H1 (cell line): ENCODE data around the gene RPRD2. TPM values are rescaled to one million over a fixed set of nuclear protein-coding genes. Genes with fewer than 3 reads are reported as not detected.
A peak's percentile ranks its signal among the peaks of the same experiment; 100 is the strongest.

Source experiments
- CTCF ChIA-PET: fragments of 300-600 bp; sonication (Branson Sonifier 250); formaldehyde crosslinking; loops from one replicate; lab custom pipeline; 2021; ENCODE audit not compliant: partially characterized antibody; lab: Charles Lee
- POLR2A ChIA-PET: fragments of 300-600 bp; sonication (Branson Sonifier 250); formaldehyde crosslinking; loops from one replicate; lab custom pipeline; 2021; ENCODE audit warnings: inconsistent platforms; ENCODE audit not compliant: partially characterized antibody; lab: Charles Lee
- DNase-seq, 2 experiments: peaks; one replicate each; pipeline versions ENCODE4 v3.0.0 to v3.0.0-alpha.2; 2010 to 2022; ENCODE audit warnings: low spot score in 2 of 2, low read depth in 1 of 2, mixed read lengths in 1 of 2
- FAIRE-seq: peaks from 2 replicates; lab custom pipeline; 2011; peaks lifted over from hg19 to GRCh38; lab: Jason Lieb, UNC
- H2AFZ ChIP-seq: 2 replicates; pipeline ENCODE4 v1.8.1; 2012; ENCODE audit warnings: low read length, inconsistent platforms
- H2AK5ac ChIP-seq: 2 replicates; pipeline ENCODE4 v1.6.1; 2013; ENCODE audit warnings: low read depth, low read length
- H2BK120ac ChIP-seq: replicated peaks from 2 replicates; pipeline ENCODE3; 2013; ENCODE audit warnings: low read depth, low read length, inconsistent platforms
- H2BK12ac ChIP-seq: 2 replicates; pipeline ENCODE4 v1.6.1; 2013; ENCODE audit warnings: low read depth, low read length
- H2BK15ac ChIP-seq: 2 replicates; pipeline ENCODE4 v1.6.1; 2013; ENCODE audit warnings: low read length
- H2BK20ac ChIP-seq: 2 replicates; pipeline ENCODE4 v1.6.1; 2013; ENCODE audit warnings: low read length
- H2BK5ac ChIP-seq: 2 replicates; pipeline ENCODE4 v1.6.1; 2013; ENCODE audit warnings: low read depth, low read length
- H3K14ac ChIP-seq: 2 replicates; pipeline ENCODE4 v1.6.1; 2013; ENCODE audit warnings: inconsistent platforms; ENCODE audit not compliant: insufficient read length
- H3K18ac ChIP-seq: 2 replicates; pipeline ENCODE4 v1.6.1; 2013; ENCODE audit warnings: low read length; ENCODE audit errors: extremely low read depth
- H3K23ac ChIP-seq: 2 replicates; pipeline ENCODE4 v1.6.1; 2013; ENCODE audit warnings: inconsistent platforms; ENCODE audit not compliant: insufficient read length
- H3K23me2 ChIP-seq: 2 replicates; pipeline ENCODE4 v1.6.1; 2013; ENCODE audit warnings: low read depth, low read length
- H3K27ac ChIP-seq: 2 replicates; pipeline ENCODE4 v1.6.1; 2011; ENCODE audit warnings: low read depth, low read length, inconsistent platforms
- H3K27me3 ChIP-seq, 4 experiments: replicated peaks in 1 of 4; 1 replicate in 1 of 4; 2 replicates in 3 of 4; pipeline versions ENCODE4 v1.6.1 to v1.8.1; 2011 to 2013; ENCODE audit warnings: low read length in 3 of 4, mild to moderate bottlenecking in 3 of 4, inconsistent platforms in 2 of 4, mixed read lengths in 2 of 4, moderate library complexity in 1 of 4; ENCODE audit not compliant: control insufficient read depth in 3 of 4, insufficient read depth in 3 of 4; ENCODE audit errors: extremely low read depth in 1 of 4
- H3K36me3 ChIP-seq, 4 experiments: 2 replicates each; pipeline versions ENCODE4 v1.6.1 to v1.8.1; 2011 to 2013; ENCODE audit warnings: mild to moderate bottlenecking in 4 of 4, low read length in 3 of 4, moderate library complexity in 2 of 4, control low read depth in 1 of 4, inconsistent platforms in 1 of 4; ENCODE audit not compliant: insufficient read depth in 4 of 4, control insufficient read depth in 2 of 4
- H3K4ac ChIP-seq: replicated peaks from 2 replicates; pipeline ENCODE3; 2013; ENCODE audit warnings: low read length, low read depth, mixed read lengths, inconsistent platforms; ENCODE audit not compliant: insufficient read length
- H3K4me1 ChIP-seq, 4 experiments: replicated peaks in 1 of 4; 1 replicate in 1 of 4; 2 replicates in 3 of 4; pipeline versions ENCODE4 v1.6.1 to v1.8.1; 2011 to 2013; ENCODE audit warnings: low read length in 3 of 4, inconsistent platforms in 2 of 4, mixed read lengths in 1 of 4; ENCODE audit not compliant: insufficient read depth in 4 of 4, control insufficient read depth in 3 of 4
- H3K4me2 ChIP-seq, 2 experiments: 2 replicates each; pipeline versions ENCODE4 v1.6.1 to v1.8.1; 2011 to 2013; ENCODE audit warnings: low read depth in 2 of 2, low read length in 2 of 2, control low read depth in 1 of 2, inconsistent platforms in 1 of 2, mild to moderate bottlenecking in 1 of 2; ENCODE audit not compliant: insufficient read depth in 1 of 2
- H3K4me3 ChIP-seq, 4 experiments: fragments of 200-600, 300-600 bp in 1 of 4; sonication (generic), shearing (Covaris generic), sonication (Bioruptor Twin) in 1 of 4; 2 replicates each; pipeline versions ENCODE4 v1.5.1 to v1.8.1; 2011 to 2016; ENCODE audit warnings: low read length in 4 of 4, low read depth in 3 of 4, control low read depth in 2 of 4, inconsistent platforms in 2 of 4, mild to moderate bottlenecking in 2 of 4, mixed read lengths in 1 of 4, moderate library complexity in 1 of 4; ENCODE audit not compliant: insufficient read depth in 2 of 4; ENCODE audit errors: extremely low read depth in 1 of 4
- H3K56ac ChIP-seq: replicated peaks from 2 replicates; pipeline ENCODE3; 2013; ENCODE audit warnings: low read depth, mild to moderate bottlenecking, mixed read lengths, low read length, inconsistent platforms; ENCODE audit not compliant: insufficient read length
- H3K79me1 ChIP-seq: 2 replicates; pipeline ENCODE4 v1.6.1; 2013; ENCODE audit warnings: low read depth, low read length, control low read depth
- H3K79me2 ChIP-seq, 2 experiments: 2 replicates each; pipeline versions ENCODE4 v1.6.1 to v1.8.1; 2012 to 2013; ENCODE audit warnings: low read length in 2 of 2, mild to moderate bottlenecking in 2 of 2, inconsistent platforms in 1 of 2; ENCODE audit not compliant: insufficient read depth in 2 of 2, control insufficient read depth in 1 of 2
- H3K9ac ChIP-seq, 4 experiments: replicated peaks in 1 of 4; 1 replicate in 1 of 4; 2 replicates in 3 of 4; pipeline versions ENCODE4 v1.6.1 to v1.8.1; 2011 to 2013; ENCODE audit warnings: low read depth in 3 of 4, low read length in 3 of 4, control low read depth in 2 of 4, mild to moderate bottlenecking in 2 of 4, moderate library complexity in 2 of 4, inconsistent platforms in 1 of 4; ENCODE audit errors: extremely low read depth in 1 of 4
- H3K9me3 ChIP-seq, 2 experiments: 2 replicates each; pipeline versions ENCODE4 v1.6.1 to v1.8.1; 2012 to 2013; ENCODE audit warnings: mild to moderate bottlenecking in 2 of 2, moderate library complexity in 2 of 2, control low read depth in 1 of 2, inconsistent platforms in 1 of 2, low read depth in 1 of 2, low read length in 1 of 2, mixed read lengths in 1 of 2; ENCODE audit not compliant: insufficient read depth in 2 of 2
- H4K20me1 ChIP-seq, 2 experiments: replicated peaks in 1 of 2; 2 replicates each; pipeline versions ENCODE3 to v1.8.1; 2011 to 2013; ENCODE audit warnings: inconsistent platforms in 2 of 2, low read length in 2 of 2, mild to moderate bottlenecking in 1 of 2; ENCODE audit not compliant: insufficient read depth in 2 of 2, control insufficient read depth in 1 of 2
- H4K5ac ChIP-seq: 2 replicates; pipeline ENCODE4 v1.6.1; 2013; ENCODE audit warnings: low read length, low read depth, mixed read lengths, inconsistent platforms; ENCODE audit not compliant: insufficient read length
- H4K8ac ChIP-seq: 2 replicates; pipeline ENCODE4 v1.8.0; 2013; ENCODE audit warnings: mild to moderate bottlenecking, moderate library complexity, low read length, inconsistent platforms; ENCODE audit not compliant: insufficient read depth; ENCODE audit errors: extremely low read depth
- H4K91ac ChIP-seq: replicated peaks from 2 replicates; pipeline ENCODE3; 2013; ENCODE audit warnings: low read length, mixed read lengths, inconsistent platforms; ENCODE audit not compliant: insufficient read length
- BRCA1 ChIP-seq: IDR thresholded peaks from 2 replicates; pipeline ENCODE4 v1.6.1; 2012; ENCODE audit warnings: low read depth, low read length, improper control_type of control experiment
- EP300 ChIP-seq, 2 experiments: IDR thresholded peaks; 1 replicate in 1 of 2; 2 replicates in 1 of 2; pipeline ENCODE4 v1.6.1; 2011 to 2012; ENCODE audit warnings: low read depth in 2 of 2, low read length in 2 of 2, mild to moderate bottlenecking in 2 of 2, borderline replicate concordance in 1 of 2, inconsistent platforms in 1 of 2, moderate library complexity in 1 of 2
- JUND ChIP-seq: IDR thresholded peaks from 2 replicates; pipeline ENCODE4 v1.6.1; 2011; ENCODE audit warnings: mild to moderate bottlenecking, improper control_type of control experiment, low read length
- KDM1A ChIP-seq: fragments of 200-600, 300-600 bp; sonication (generic); IDR thresholded peaks from 2 replicates; pipeline ENCODE4 v1.7.1; 2016; ENCODE audit warnings: mild to moderate bottlenecking, low read length, borderline replicate concordance
- MAFK ChIP-seq: IDR thresholded peaks from 2 replicates; pipeline ENCODE4 v1.6.1; 2012; ENCODE audit warnings: low read depth, mild to moderate bottlenecking, improper control_type of control experiment, low read length
- PHF8 ChIP-seq: fragments of 200-600 bp; sonication (generic); conservative IDR thresholded peaks from 2 replicates; pipeline ENCODE4 v1.7.1; 2012; ENCODE audit warnings: low read depth, mild to moderate bottlenecking, inconsistent platforms, low read length, moderate library complexity
- WGBS, 2 experiments: shearing (Covaris generic) in 1 of 2; methylation state at CpG; one replicate each; pipeline versions ENCODE4 v1.1.6 to v1.1.7; 2013 to 2015; ENCODE audit warnings: low lambda C conversion rate in 2 of 2, mixed read lengths in 2 of 2, inconsistent platforms in 1 of 2, low coverage in 1 of 2, missing lambda C conversion rate in 1 of 2; ENCODE audit not compliant: insufficient replicate concordance in 2 of 2, insufficient coverage in 1 of 2, insufficient read length in 1 of 2; ENCODE audit errors: extremely low coverage in 1 of 2, missing lambda C conversion rate in 1 of 2; 5-methylcytosine and 5-hydroxymethylcytosine counted together
- polyA plus RNA-seq, 7 experiments: library from polyadenylated mRNA; depleted of rRNA in 3 of 7; stranded (reverse) in 5 of 7; unstranded in 2 of 7; fragments of >200 nt in 5 of 7; fragments of 200-250 nt in 2 of 7; gene quantifications; 1 replicate in 5 of 7; 2 replicates in 1 of 7; 4 replicates in 1 of 7; pipeline versions ENCODE4 v1.2.1 to v1.2.3, GENCODE V29; 2011 to 2013; ENCODE audit warnings: missing spikeins in 2 of 7, mixed read lengths in 2 of 7
- total RNA-seq: library from RNA; stranded (reverse); fragmentation: NEBNext Ultra II Directional; extraction: Animal tissue kit (Norgen Biotek cat#: 25700); gene quantifications from 2 replicates; pipeline ENCODE4 v1.2.1, GENCODE V29; 2021
- TF ChIP-seq, protein P1 (sequence below): IDR thresholded peaks from 2 replicates; pipeline ENCODE4 v1.6.1; 2011; ENCODE audit warnings: low read length, improper control_type of control experiment

Gene RPRD2
- total and polyA plus RNA-seq, 2 of the 8 experiments (the other 6 are each of a cell fraction or from before 2014, with no cell fraction given), result 14.4 to 32.4 TPM

DNA sequence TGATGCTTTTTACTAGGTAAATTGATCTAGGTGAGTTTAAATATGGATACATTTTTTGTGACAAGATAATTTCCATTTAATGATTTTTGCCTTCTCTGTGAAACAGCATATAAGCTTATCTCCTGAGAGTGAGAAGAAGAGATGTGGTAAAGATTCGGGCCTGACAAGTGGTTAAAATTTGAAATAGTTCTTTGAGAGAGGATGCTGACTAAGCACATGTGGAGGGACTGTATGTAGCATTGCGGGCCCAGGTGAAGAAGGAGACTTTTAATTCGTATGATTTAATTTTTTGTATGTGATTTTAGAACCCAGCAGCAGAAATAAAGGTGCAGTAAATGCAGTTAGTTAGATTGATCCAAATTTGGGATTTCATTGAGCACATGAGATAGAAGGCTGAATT, 51.9 kb downstream of the RPRD2 start:
- FAIRE-seq (no peak), DNase-seq (no peak)
- Histone ChIP-seq H2BK120ac (no peak overlapping the region), H3K23me2 (peaks cover 2% of the 10 kb centered on the region; the same call in 1 of the 2 replicates), H3K4me2 (no peak overlapping the region), H4K91ac (no peak overlapping the region), H4K8ac (no peak overlapping the region), H3K79me1 (no peaks in the 10 kb centered on the region; the same call in 1 of the 2 replicates), H3K4me3 (no peak overlapping the region), H2BK12ac (no peak overlapping the region), H3K27ac (no peak overlapping the region), H2BK20ac (no peak overlapping the region), H4K20me1 (peaks cover 0 to 2% of the 10 kb centered on the region in 2 experiments), H2BK15ac (no peak overlapping the region), H2AFZ (no peak overlapping the region), H3K4ac (no peak overlapping the region), H3K56ac (no peak overlapping the region), H3K9me3 (no peaks in the 10 kb centered on the region), H3K14ac (no peak overlapping the region), H4K5ac (no peak overlapping the region), H3K9ac (no peak overlapping the region), H3K4me1 (no peaks in the 10 kb centered on the region), H2BK5ac (no peak overlapping the region), H3K27me3 (no peaks in the 10 kb centered on the region), H3K18ac (no peak overlapping the region), H3K79me2 (peaks cover 0 to 45% of the 10 kb centered on the region in 2 experiments; a peak in 2 of 4 replicates), H3K36me3 (peaks cover 0 to 12% (median 4%) of the 10 kb centered on the region in 4 experiments; a peak in 2 of 8 replicates), H3K23ac (no peak overlapping the region), H2AK5ac (no peak overlapping the region)
- TF ChIP-seq EP300 (IDR thresholded peaks at IDR 0.05; ENCODE audit: borderline replicate concordance in 1 of 2, low read depth in 2 of 2, low read length in 2 of 2) (no peak), MAFK (0 out of 2 replicates have a peak, but pooled peaks have one; percentile 18), BRCA1 (no peak), PHF8 (no peak), JUND (no peak), KDM1A (no peak)
- TF ChIP-seq, protein P1, sequence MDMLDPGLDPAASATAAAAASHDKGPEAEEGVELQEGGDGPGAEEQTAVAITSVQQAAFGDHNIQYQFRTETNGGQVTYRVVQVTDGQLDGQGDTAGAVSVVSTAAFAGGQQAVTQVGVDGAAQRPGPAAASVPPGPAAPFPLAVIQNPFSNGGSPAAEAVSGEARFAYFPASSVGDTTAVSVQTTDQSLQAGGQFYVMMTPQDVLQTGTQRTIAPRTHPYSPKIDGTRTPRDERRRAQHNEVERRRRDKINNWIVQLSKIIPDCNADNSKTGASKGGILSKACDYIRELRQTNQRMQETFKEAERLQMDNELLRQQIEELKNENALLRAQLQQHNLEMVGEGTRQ, result no peak
- POLR2A ChIA-PET, result interaction anchor here (0.6 kb wide), 1 partner anchor 498 kb away, joined by 3 read pairs; no protein-coding TSS in a partner anchor
- 95% methylated on average over 3 of the region's 3 CpGs; no CpG with 5 or more reads in 1 of the 2 experiments for WGBS, 2 experiments
- CTCF ChIA-PET, result no interaction called here
